Naive thymus-derived CD8-positive, alpha-beta T cell (primary cell): ENCODE data around the gene CTLA4. TPM values are rescaled to one million over a fixed set of nuclear protein-coding genes. Genes with fewer than 3 reads are reported as not detected.
A peak's percentile ranks its signal among the peaks of the same experiment; 100 is the strongest.

Source experiments
- ATAC-seq, 2 donors: fragments of 150-1000 bp; cut with Tn5 transposase in 1 of 2; sonication (Bioruptor Pico), chemical (Tn5 transposase) in 1 of 2; 1 replicate in 1 of 2; 2 replicates in 1 of 2; pipeline ENCODE4 v1.10.0; 2021; ENCODE audit warnings: mild to moderate bottlenecking in 2 of 2, moderate library complexity in 2 of 2
- POLR2A ChIA-PET: fragments of 350-600 bp; sonication (Branson Sonifier 250); formaldehyde crosslinking; loops from one replicate; lab custom pipeline; 2021; ENCODE audit warnings: antibody characterized with exemption; lab: Charles Lee
- DNase-seq, 10 donors: peaks; one replicate each; pipeline versions ENCODE4 v3.0.0 to v3.0.0-alpha.2; 2020 to 2022
- H3K27ac Mint-ChIP-seq, 10 donors: one replicate each; pipeline ENCODE4 v1.8.0; 2020 to 2022; ENCODE audit warnings: mild to moderate bottlenecking in 10 of 10, mixed read lengths in 10 of 10, moderate library complexity in 4 of 10, inconsistent platforms in 1 of 10
- H3K27me3 Mint-ChIP-seq, 5 donors: one replicate each; pipeline ENCODE4 v1.8.0; 2021 to 2022; ENCODE audit warnings: mixed read lengths in 5 of 5
- H3K36me3 Mint-ChIP-seq, 3 donors: one replicate each; pipeline ENCODE4 v1.8.0; 2020 to 2022; ENCODE audit warnings: mixed read lengths in 3 of 3, mild to moderate bottlenecking in 2 of 3, inconsistent platforms in 1 of 3
- H3K4me1 Mint-ChIP-seq, 4 donors: one replicate each; pipeline ENCODE4 v1.8.0; 2021 to 2022; ENCODE audit warnings: mixed read lengths in 4 of 4
- H3K4me3 Mint-ChIP-seq, 10 donors: one replicate each; pipeline ENCODE4 v1.8.0; 2020 to 2022; ENCODE audit warnings: mild to moderate bottlenecking in 10 of 10, mixed read lengths in 10 of 10, moderate library complexity in 6 of 10, inconsistent platforms in 1 of 10
- H3K9me3 Mint-ChIP-seq, 9 donors: one replicate each; pipeline ENCODE4 v1.8.0; 2020 to 2022; ENCODE audit warnings: mixed read lengths in 9 of 9, mild to moderate bottlenecking in 3 of 9, inconsistent platforms in 1 of 9, moderate library complexity in 1 of 9
- polyA plus RNA-seq, 3 donors: library from polyadenylated mRNA; unstranded; fragments of 300-500 nt; fragmentation: Illumina TruSeq; gene quantifications; one replicate each; pipeline ENCODE4 v1.2.3, GENCODE V29; 2021
- total RNA-seq, 8 experiments: library from RNA in 2 of 8; stranded (reverse) in 2 of 8; gene quantifications; one replicate each; pipeline ENCODE4 v1.2.3 and lab custom pipeline; 2021 to 2026

CTLA4 gene
- total and polyA plus RNA-seq, 5 experiments from 2014 or later, result 1.5 to 2.9 (median 1.8) TPM

DNA sequence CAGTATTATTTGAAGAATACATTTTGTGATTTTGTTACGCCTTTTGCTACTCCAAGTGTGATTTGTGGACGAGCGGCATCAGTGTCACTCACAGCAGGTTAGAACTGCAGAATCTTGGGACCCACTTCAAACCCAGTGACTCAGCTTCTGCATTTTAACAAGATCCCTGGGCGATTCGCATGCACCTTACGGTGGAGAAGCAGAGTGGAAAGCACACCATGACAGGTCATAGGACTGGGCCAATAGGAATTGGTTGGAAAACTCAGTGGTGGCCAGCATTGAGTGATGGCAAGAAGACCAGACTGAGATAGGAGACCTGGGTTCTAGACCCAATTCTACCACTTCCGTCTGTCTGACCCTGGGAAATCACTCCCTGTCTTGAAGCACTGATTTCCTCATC, 26.3 kb downstream of the CTLA4 start:
- ATAC-seq (no peak), DNase-seq (no peak)
- no peak overlapping the region for H3K4me3 Mint-ChIP-seq
- no peaks in the 10 kb centered on the region for H3K9me3 Mint-ChIP-seq
- H3K36me3 Mint-ChIP-seq, result no peaks in the 10 kb centered on the region
- peaks cover 0 to 8% (median 0%) of the 10 kb centered on the region in 5 donors for H3K27me3 Mint-ChIP-seq
- H3K4me1 Mint-ChIP-seq, result peaks cover 0 to 16% (median 5%) of the 10 kb centered on the region in 4 donors
- no peak overlapping the region for H3K27ac Mint-ChIP-seq
- POLR2A ChIA-PET, result no interaction called here

DNA sequence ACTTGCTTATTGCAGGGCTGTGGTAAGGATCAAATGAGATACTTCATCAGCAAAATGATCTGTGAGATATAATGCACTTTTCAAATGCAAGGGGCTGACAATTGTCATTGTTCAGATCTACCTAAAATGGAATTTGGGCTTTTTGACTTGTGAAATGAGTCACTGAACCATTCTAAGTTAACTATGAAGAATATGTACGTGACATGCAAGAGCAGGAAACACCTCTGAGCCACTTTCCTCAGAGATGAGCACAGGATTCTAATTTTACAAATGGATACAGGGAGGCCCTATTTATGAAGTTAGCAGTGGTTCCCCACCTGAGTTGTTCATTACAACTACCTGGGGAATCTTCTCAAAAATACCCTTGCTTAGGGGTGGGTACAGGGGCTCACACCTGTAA, 26.7 kb downstream of the CTLA4 start:
- POLR2A ChIA-PET, result no interaction called here
- DNase-seq (no peak), ATAC-seq (no peak)
- no peaks in the 10 kb centered on the region for H3K36me3 Mint-ChIP-seq
- H3K9me3 Mint-ChIP-seq, result peaks cover 0 to 1% (median 0%) of the 10 kb centered on the region in 9 donors
- H3K27ac Mint-ChIP-seq, result no peak overlapping the region
- peaks cover 0 to 8% (median 0%) of the 10 kb centered on the region in 5 donors for H3K27me3 Mint-ChIP-seq
- H3K4me1 Mint-ChIP-seq, result peaks cover 0 to 16% (median 5%) of the 10 kb centered on the region in 4 donors
- no peak overlapping the region for H3K4me3 Mint-ChIP-seq

DNA sequence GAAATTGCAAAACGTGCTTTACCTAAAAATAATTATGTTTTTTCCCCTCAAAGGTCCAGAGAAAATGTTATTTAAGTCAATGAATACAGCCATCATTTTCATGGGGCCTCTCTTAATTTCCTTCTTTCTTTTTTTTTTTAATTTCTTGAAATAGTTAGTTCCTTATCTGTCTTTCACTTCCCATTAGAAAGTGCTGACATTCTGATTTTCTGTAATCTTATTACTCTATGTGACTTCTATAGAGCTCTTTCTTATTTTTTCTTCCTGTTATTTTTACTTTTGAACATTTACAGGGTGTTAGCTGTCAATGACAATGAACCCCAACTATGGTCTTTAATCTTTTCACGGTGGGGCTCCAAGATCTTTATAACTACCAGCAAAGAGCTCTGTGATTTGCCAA, 30.0 kb downstream of the CTLA4 start:
- ATAC-seq, result no peak
- POLR2A ChIA-PET, result interaction anchor here (0.6 to 1.5 kb wide), 2 partner anchors 18 to 299 kb away, joined by 3 to 4 read pairs; no protein-coding TSS in a partner anchor

DNA sequence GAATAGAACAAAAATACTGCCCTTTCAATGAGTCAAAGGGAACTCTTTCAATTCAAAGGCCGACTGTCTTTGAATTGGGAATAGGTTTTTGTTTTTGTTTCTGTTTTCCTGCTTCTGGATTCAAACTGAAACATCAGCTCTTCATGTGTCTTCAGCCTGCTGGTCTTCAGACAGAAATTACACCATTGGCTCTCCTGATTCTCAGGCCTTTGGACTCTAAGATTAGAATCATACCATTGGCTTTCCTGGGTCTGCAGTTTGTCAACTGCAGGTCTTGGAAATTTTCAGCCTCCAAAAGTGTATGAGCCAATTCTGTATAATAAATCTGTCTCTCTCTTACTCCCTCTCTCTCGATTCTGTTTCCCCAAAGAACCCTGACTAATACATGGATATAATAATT, 31.1 kb downstream of the CTLA4 start:
- peaks cover 0 to 16% (median 5%) of the 10 kb centered on the region in 4 donors for H3K4me1 Mint-ChIP-seq
- no peak overlapping the region for H3K27ac Mint-ChIP-seq
- POLR2A ChIA-PET, result no interaction called here

More for the DNA sequence above, 30.0 kb downstream of the CTLA4 start:
- H3K9me3 Mint-ChIP-seq, result peaks cover 0 to 26% (median 14%) of the 10 kb centered on the region in 9 donors
- no peak overlapping the region for H3K27ac Mint-ChIP-seq
- H3K27me3 Mint-ChIP-seq, result peaks cover 0 to 2% (median 0%) of the 10 kb centered on the region in 5 donors
- DNase-seq, result no peak
- H3K4me3 Mint-ChIP-seq, result no peak overlapping the region
- H3K36me3 Mint-ChIP-seq, result peaks cover 0 to 19% (median 16%) of the 10 kb centered on the region in 3 donors
- H3K4me1 Mint-ChIP-seq, result peaks cover 0 to 16% (median 5%) of the 10 kb centered on the region in 4 donors

DNA sequence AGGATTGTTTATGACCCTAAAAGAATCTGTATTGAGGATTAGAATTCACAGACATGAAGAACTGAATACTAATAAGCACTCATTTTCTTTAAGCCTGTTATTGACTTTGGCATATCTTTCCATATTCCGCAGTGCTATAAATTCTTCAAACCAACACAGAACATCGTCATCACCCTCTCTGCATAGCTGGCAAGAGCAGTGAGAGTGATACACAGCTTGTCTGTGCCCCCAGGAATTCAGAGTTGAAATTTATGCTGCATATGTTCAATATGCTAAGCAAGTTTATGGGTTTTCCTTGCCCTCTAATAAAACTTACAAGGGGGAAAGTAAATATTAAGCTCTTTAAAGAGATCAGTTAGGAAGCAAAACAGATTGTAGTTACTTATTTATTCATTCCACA, 32.7 kb downstream of the CTLA4 start:
- ATAC-seq, result no peak
- no peak overlapping the region for H3K27ac Mint-ChIP-seq
- DNase-seq, result no peak
- POLR2A ChIA-PET, result no interaction called here
- H3K4me1 Mint-ChIP-seq, result peaks cover 0 to 16% (median 5%) of the 10 kb centered on the region in 4 donors
- H3K9me3 Mint-ChIP-seq, result peaks cover 0 to 34% (median 18%) of the 10 kb centered on the region in 9 donors
- H3K36me3 Mint-ChIP-seq, result peaks cover 0 to 20% (median 18%) of the 10 kb centered on the region in 3 donors
- H3K27me3 Mint-ChIP-seq, result no peaks in the 10 kb centered on the region
- no peak overlapping the region for H3K4me3 Mint-ChIP-seq

More for the DNA sequence above, 31.1 kb downstream of the CTLA4 start:
- Mint-ChIP-seq H3K4me3 (no peak overlapping the region), H3K9me3 (peaks cover 0 to 29% (median 17%) of the 10 kb centered on the region in 9 donors), H3K27me3 (no peaks in the 10 kb centered on the region), H3K36me3 (peaks cover 0 to 20% (median 17%) of the 10 kb centered on the region in 3 donors)
- DNase-seq (no peak), ATAC-seq (no peak)

DNA sequence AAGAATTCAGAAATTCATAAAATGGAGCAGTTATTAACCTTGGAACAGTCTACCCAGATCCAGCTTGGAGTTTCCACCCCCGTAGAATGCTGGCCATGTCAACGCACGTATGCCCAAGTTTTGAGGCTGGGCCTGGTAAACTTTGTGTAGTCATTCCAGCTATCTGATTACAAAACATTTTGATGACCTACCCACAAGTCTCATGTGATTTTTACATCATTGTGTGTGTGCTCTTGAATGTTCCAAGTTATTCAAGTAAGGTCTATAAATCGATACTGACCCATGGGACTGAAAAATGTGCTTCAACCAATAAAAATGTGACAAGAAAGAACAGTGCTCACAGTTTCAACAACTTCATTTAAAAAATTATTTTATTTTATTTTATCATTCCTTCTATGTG, 36.5 kb downstream of the CTLA4 start:
- no peaks in the 10 kb centered on the region for H3K27me3 Mint-ChIP-seq
- no peak overlapping the region for H3K4me3 Mint-ChIP-seq
- no peak overlapping the region for H3K27ac Mint-ChIP-seq
- no peak for DNase-seq
- H3K9me3 Mint-ChIP-seq, result peaks cover 0 to 34% (median 18%) of the 10 kb centered on the region in 9 donors
- ATAC-seq, result no peak
- POLR2A ChIA-PET, result no interaction called here
- peaks cover 0 to 6% (median 1%) of the 10 kb centered on the region in 4 donors for H3K4me1 Mint-ChIP-seq
- peaks cover 0 to 20% (median 18%) of the 10 kb centered on the region in 3 donors for H3K36me3 Mint-ChIP-seq

DNA sequence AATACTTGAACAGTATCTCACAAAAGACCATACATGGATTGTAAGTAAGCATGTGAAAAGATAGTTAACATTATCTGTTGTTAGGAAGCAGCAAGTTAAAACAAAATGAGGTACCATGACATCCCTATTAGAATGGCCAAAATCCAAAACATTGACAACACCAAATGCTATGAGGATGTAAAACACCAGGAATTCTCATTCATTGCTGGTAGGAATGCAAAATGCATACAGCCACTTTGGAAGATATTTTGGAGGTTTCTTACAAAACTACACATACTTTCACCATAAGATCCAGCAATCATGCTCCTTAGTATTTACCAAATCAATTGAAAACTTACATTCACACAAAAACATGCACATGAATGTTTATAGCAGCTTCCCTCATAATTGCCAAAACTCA, 38.1 kb downstream of the CTLA4 start:
- no peaks in the 10 kb centered on the region for H3K27me3 Mint-ChIP-seq
- H3K27ac Mint-ChIP-seq, result no peak overlapping the region
- POLR2A ChIA-PET, result no interaction called here
- ATAC-seq (no peak), DNase-seq (no peak)
- peaks cover 0 to 27% (median 15%) of the 10 kb centered on the region in 9 donors for H3K9me3 Mint-ChIP-seq
- H3K4me1 Mint-ChIP-seq, result peaks cover 4 to 13% (median 8%) of the 10 kb centered on the region in 4 donors
- peaks cover 0 to 17% (median 17%) of the 10 kb centered on the region in 3 donors for H3K36me3 Mint-ChIP-seq
- H3K4me3 Mint-ChIP-seq, result no peak overlapping the region

DNA sequence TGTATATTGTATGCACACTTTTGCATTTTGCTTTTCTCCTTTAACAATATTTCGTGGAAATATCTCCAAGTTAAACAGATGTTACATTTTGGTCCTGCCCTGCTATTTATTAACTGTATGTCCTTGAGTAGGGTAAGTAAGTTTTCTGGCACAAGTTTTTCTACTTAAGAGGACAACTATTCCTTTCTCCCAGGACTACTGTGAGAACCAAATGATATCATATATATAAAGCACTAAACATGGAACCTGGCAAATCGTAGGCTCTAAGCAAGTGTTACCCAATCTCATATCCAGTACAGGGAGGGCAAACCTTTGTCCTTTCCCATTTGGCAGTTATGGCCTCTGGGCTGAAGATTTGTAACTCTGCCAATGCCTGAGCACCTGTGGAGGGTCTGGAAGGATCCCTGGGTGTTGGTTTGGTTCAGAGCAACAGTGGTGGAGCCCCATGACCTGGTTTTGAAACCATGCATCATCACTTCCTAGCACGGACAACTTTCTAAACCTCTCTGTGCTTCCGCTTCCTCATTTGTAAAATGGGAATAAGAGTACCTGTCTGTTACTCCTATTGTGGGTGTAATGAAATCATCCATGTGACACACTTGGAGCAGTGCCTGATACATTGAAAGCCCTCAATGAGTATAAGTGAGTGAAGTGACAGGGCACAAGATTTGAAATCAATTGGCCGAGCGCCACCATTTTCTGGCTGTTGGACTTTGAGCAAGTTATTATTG, 40.7 kb downstream of the CTLA4 start:
- POLR2A ChIA-PET, result no interaction called here
- Mint-ChIP-seq H3K27ac (no peak overlapping the region), H3K9me3 (peaks cover 0 to 7% (median 2%) of the 10 kb centered on the region in 9 donors), H3K36me3 (peaks cover 0 to 2% (median 0%) of the 10 kb centered on the region in 3 donors), H3K4me3 (no peak overlapping the region), H3K27me3 (peaks cover 0 to 1% (median 0%) of the 10 kb centered on the region in 5 donors), H3K4me1 (peaks cover 4 to 13% (median 8%) of the 10 kb centered on the region in 4 donors)
- no peak for ATAC-seq
- no peak for DNase-seq

DNA sequence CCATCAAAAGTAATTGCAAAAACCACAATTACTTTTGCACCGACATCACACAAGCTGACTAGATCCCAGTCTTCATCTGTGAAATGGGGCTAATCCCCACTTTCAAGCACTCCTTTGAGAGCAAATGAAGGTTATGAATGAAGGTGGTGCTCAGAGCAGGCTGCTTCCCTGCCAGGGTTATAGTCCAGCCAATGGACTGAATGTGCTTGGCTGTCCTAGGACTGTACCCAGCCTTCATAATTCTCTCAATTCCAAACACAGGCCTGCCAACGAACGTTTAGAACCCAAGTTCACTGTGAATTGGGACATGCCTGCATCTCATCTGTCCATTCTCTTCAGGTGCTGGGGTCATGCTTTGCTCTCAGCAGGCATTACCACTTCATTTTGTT, 41.2 kb downstream of the CTLA4 start:
- Mint-ChIP-seq H3K4me1 (peaks cover 4 to 13% (median 8%) of the 10 kb centered on the region in 4 donors), H3K27ac (peak overlapping the region in 2 of 10 donors; percentile 35 to 67), H3K9me3 (peaks cover 0 to 4% (median 0%) of the 10 kb centered on the region in 9 donors), H3K36me3 (no peaks in the 10 kb centered on the region), H3K27me3 (peaks cover 0 to 1% (median 0%) of the 10 kb centered on the region in 5 donors), H3K4me3 (no peak overlapping the region)
- DNase-seq (no peak), ATAC-seq (no peak)
- POLR2A ChIA-PET, result no interaction called here

DNA sequence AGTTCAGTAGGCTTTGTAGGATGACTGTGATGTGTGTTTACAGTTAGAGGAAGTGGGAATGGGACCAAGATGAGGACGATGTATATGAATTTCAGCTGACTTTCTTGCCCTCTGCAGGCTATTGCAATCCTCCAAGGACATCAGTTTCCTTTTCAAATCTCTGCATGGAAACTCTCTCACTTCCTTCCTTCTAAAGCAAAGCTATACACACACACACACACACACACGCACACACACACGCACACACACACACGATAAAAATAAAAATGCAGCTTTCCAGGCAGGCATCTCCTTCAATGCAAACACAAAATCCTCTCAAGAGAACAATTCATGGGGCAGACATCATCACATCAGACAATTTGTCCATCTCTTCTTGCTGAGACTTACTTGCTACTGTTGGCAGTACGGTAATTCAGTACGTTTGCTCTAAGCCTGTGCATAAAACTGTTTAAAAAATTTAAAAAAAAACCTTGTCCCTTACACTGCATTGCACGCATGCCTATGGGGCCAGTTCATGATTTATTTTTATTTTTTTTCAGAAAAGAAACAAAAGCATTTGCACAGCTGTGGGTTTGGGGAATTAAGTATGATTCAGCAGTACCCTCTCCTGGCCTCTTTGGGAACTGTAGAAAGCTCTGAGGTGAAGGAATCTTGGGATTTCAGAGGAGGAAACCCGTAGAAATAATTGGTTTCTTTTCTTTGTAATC, 41.8 kb downstream of the CTLA4 start:
- Mint-ChIP-seq H3K9me3 (peaks cover 0 to 3% (median 0%) of the 10 kb centered on the region in 9 donors), H3K27me3 (peaks cover 0 to 4% (median 0%) of the 10 kb centered on the region in 5 donors), H3K4me3 (peak overlapping the region in 8 of 10 donors; percentile 4 to 65 (median 28)), H3K4me1 (peaks cover 4 to 18% (median 10%) of the 10 kb centered on the region in 4 donors), H3K36me3 (no peaks in the 10 kb centered on the region), H3K27ac (peak overlapping the region in 4 of 10 donors; percentile 8 to 67 (median 58))
- ATAC-seq (peak; percentile 64 to 75), DNase-seq (peak in 5 of 10 donors; percentile 14 to 55 (median 46))
- POLR2A ChIA-PET, result interaction anchor here (0.8 to 1.5 kb wide), 4 partner anchors 28 to 95 kb away, joined by 3 to 6 read pairs (median 4); no protein-coding TSS in a partner anchor

DNA sequence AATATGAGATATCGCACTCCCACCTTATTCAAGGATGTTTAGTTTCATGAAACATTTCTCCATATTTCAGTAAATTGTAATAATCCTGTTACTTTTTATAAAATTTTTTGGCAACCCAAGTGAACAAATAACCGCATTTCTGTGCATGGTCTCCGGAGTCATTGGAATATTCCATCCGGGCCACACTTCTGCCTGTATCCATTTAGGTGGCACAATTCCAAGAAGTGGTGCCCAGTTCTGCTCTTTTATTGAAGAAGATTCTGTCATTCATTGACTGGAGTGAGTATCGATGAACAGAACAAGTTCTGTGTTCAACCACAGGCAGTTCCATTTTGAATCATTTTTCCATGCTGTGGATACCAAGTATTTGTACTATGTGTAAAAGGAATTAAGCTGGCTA, 42.4 kb downstream of the CTLA4 start:
- no peak for ATAC-seq
- peaks cover 4 to 24% (median 13%) of the 10 kb centered on the region in 4 donors for H3K4me1 Mint-ChIP-seq
- POLR2A ChIA-PET, result interaction anchor here (0.8 to 1.5 kb wide), 4 partner anchors 28 to 95 kb away, joined by 3 to 6 read pairs (median 4); no protein-coding TSS in a partner anchor
- no peak overlapping the region for H3K4me3 Mint-ChIP-seq
- H3K27ac Mint-ChIP-seq, result no peak overlapping the region
- H3K36me3 Mint-ChIP-seq, result no peaks in the 10 kb centered on the region
- peaks cover 0 to 4% (median 0%) of the 10 kb centered on the region in 5 donors for H3K27me3 Mint-ChIP-seq
- H3K9me3 Mint-ChIP-seq, result no peaks in the 10 kb centered on the region
- DNase-seq, result no peak

DNA sequence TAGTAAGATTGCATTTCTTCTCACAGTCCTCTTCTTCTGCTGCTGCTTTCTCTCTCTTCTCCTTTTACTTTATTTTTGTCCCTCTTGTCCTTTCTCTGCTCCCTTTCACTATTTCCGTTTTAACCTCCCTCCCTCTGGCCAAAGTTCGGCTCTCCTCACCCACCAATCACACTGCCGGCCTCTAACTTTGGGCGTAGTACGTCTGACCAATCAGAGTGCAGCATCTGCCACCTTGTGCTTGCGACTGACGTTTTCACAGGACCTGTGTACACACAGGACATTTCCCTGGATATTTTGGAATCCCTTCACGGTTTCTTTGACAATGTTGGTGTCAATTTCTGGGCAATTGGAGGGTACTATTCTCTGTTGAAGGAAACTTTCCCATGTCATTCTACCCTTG, 46.4 kb downstream of the CTLA4 start:
- POLR2A ChIA-PET, result no interaction called here
- peaks cover 4 to 23% (median 16%) of the 10 kb centered on the region in 4 donors for H3K4me1 Mint-ChIP-seq
- DNase-seq, result no peak
- no peaks in the 10 kb centered on the region for H3K9me3 Mint-ChIP-seq
- H3K27ac Mint-ChIP-seq, result peak overlapping the region in 1 of 10 donors; percentile 71
- H3K36me3 Mint-ChIP-seq, result no peaks in the 10 kb centered on the region
- no peak overlapping the region for H3K4me3 Mint-ChIP-seq
- ATAC-seq, result no peak
- H3K27me3 Mint-ChIP-seq, result peaks cover 0 to 4% (median 0%) of the 10 kb centered on the region in 5 donors
